GM21528 (cell line): ENCODE results near the gene SEMA4C.
"Not testable (repeated sequence)": the region's sequence is repeated elsewhere in the genome, so short reads cannot be mapped to it uniquely, and the experiment has no call there.

Experiments
- ATAC-seq: cut with Tn5 transposase; IDR thresholded peaks from one replicate; pipeline ENCODE4 v1.9.1; 2021; ENCODE audit warnings: mild to moderate bottlenecking, moderate library complexity; ENCODE audit not compliant: unreplicated experiment, low FRiP score

The SEMA4C gene

DNA sequence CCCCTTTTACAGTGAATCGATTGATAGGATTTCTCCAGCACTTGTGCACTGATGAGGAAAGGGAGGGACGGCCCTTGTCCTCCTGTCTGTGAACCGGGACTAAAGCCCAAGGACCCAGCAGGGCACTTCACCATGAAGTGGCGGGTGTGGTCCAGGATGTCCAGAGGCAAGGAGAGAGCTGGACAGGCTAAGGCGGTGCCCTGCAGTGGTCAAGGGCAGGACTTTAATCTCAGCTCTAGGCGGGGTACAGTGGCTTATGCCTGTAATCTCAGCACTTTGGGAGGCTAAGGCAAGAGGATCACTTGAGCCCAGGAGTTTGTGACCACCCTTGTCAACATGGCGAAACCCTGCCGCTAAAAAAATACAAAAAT lies 28.2 kb upstream of the SEMA4C start:
- ATAC-seq, result no peak

GRCh38 chr2:96897491-96898134 lies 27.7 kb upstream of the SEMA4C start:
- no peak for ATAC-seq

GRCh38 chr2:96895746-96896651 lies 26.1 kb upstream of the SEMA4C start:
- no peak for ATAC-seq

DNA sequence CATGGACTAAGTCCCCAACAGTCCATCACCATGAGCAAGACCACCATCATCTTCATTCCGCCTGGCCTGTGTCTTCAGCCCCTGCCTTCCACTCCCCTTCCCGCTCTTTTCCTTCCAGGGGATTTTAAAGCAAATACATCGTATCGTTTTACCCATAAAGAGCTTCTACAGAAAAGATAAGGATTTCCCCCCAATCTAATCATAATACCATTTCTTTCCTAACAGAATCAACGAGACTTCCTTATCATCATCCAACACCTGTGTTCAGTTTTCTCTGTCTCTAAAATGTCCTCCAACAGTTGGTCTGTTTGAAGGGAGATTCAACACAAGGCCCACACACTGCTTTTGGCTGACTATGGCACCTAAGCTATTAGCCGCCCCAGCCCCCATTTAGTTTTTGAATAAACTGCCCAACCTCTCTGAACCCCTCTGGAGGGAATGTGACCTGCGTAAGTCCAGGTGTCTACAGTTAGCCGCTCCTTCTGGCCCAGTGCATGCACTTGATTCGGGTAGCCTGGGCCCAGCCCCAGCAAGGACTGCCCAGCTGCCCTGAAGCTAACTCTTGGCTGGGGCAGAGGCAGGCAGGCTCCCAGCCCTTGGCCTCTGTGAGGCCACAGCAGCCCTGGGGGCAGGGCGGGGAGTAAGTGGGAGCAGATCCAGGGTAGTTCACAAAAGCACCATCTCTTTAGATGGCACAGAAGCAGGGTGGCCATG lies 25.3 kb upstream of the SEMA4C start:
- no peak for ATAC-seq

- no peak for ATAC-seq
Observed at GRCh38 chr2:96894151-96894531, 24.3 kb upstream of the SEMA4C start.

GRCh38 chr2:96893289-96894150 lies 23.6 kb upstream of the SEMA4C start:
- no peak for ATAC-seq

DNA sequence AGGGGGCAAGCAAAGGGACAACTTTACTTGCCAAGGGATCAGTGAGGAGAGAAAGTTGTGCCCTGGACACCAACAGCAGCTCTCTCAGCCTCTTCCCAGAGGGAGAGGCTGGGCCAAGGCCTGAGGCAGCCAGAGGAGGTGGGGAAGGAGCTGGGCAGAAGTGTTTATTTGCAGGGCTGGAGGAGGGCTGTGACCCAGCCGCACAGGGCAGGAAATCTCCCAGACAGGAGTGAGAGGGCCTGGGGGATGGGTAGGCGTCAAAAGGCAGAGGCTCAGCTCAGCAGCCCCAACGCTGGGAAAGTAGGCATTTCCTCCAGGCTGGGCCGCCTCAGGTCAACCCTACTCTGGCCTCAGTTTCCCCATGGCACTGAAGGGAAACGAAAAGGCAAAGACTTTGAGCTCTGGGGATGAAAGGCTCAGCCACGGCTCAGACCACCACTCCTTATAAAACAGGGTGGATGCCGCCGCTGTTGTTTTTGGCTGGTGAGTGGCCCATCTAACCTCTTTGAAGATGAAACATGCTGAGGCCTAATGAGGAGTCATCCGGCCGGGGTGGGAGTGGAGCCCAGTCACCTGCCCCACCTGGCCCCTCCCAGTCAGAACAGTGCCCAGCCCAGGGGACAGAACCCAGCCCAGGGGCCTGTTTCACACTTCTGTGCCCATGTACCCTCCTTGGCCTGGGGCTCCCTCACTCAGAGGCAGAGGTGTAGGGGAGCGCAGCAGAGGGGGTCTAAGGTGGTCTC lies 21.9 kb upstream of the SEMA4C start:
- ATAC-seq, result no peak

- no peak for ATAC-seq
Observed at GRCh38 chr2:96890726-96891385, 21.0 kb upstream of the SEMA4C start.

- no peak for ATAC-seq
Observed at GRCh38 chr2:96890252-96890651, 20.4 kb upstream of the SEMA4C start.

- not testable (repeated sequence) for ATAC-seq
Observed at GRCh38 chr2:96889502-96889901, 19.6 kb upstream of the SEMA4C start.

DNA sequence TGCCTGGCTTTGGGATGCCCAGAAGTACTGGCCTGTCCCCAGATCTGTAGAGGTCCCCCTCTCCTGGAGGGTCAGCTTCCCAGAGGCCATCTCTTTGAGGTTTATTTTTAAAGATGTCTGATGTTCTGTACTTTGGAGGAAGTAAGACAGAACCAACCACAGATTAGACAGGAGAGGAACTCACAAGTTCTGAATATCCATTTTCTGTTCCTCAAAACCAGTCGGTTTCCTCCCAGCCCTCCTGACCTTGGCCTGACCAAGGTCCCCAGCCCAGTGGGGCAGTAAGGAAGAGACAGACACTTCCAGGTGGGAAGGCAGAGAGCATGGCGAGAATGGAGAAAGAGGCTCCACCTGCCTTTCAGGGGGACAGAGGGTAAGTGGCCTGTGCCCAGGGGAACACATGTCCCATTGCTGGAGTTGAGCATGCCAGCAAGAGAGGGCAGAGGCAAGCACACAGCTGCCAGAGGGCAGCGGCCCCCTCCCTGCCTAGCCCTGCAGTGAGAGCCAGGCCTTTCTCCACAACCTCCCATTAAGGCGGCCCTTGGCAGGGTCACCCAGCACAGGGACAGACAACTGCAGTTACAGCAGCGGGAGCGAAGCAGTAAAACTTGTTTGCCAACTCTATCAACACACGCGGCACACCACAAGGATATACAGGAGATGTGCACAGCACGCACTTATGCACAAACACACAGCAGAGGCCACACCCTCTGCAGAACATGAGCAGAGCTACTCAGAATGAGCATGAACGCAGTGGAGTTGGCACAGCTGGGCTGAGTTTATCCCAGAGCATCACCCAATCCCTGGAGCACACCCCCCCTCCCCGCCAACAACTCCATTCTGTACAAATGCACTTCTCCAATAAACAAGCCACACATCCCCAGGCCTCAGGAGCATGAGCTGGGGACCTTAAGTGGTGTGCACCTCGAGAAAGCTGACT lies 18.5 kb upstream of the SEMA4C start:
- no peak for ATAC-seq

GRCh38 chr2:96887493-96888012 lies 17.7 kb upstream of the SEMA4C start:
- no peak for ATAC-seq

- ATAC-seq, result no peak
Observed at GRCh38 chr2:96885432-96886347, 15.8 kb upstream of the SEMA4C start.

DNA sequence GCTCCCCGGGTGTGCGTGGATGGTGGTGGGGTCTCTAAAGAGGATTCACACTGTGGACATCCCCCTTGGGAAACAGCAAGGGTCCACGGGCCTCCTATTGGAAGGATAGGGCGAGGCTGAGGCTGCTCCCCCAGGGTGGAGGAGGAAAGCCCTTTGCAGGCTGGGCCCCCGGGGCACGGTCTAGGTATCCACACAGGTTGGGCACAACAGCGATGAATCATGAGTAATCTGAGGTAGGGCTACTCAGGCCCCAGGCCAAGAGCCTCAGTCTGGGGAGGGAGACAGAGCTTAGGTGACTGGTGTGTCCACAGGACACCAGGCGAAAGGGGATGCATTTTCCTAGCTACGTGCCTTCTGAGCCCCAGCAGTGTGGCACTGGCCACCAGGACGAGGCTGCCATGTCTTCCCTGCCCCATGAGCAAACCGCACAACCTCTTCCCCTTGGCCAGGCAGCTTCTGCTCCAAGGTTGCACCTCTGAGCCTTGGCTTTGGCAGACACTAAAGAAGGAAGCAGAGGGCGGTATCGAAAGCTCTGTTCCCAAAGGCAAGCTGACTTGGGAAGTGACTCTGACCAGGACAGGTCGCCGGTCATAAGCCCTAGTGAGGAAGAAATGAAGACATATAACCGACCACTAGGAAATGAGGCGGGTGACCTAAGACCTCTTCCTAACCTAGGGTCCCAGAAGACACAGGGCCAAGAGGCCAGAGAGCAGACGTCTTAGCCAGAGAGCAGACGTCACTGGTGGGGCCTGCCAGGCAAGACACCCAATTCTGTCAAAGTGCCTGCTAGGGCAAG lies 14.6 kb upstream of the SEMA4C start:
- ATAC-seq, result no peak

- ATAC-seq, result no peak
Observed at GRCh38 chr2:96883306-96883705, 13.4 kb upstream of the SEMA4C start.

DNA sequence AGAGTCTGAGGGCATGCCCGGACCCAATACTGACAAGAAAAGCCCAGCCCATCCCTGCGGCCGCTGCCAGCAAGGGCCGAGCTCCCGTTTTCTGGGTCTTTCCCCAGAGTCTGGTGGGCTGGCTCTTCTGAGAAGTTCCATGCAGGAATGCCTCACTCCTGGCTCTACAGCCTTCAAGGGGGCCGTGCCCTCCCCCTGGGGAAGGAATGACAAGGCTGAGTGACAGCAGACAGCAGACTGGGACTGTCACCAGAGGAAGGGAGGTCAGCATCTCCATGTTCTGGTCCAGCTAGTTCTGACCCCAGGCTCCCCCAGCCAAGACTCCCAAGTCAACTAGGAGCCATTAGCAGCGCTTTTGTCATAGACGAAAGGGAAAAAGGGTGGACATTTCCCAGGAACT lies 13.0 kb upstream of the SEMA4C start:
- no peak for ATAC-seq
